GM12873 (cell line): ENCODE measurements around the gene ETV6.

Experiments
- TF ChIP-seq, protein P1 (sequence below): IDR thresholded peaks from 2 replicates; pipeline ENCODE4 v1.5.1; 2012; ENCODE audit warnings: low read depth, mild to moderate bottlenecking, moderate library complexity, low read length, control low read depth; ENCODE audit not compliant: insufficient read depth; ENCODE audit errors: missing control alignments

ETV6 gene

DNA sequence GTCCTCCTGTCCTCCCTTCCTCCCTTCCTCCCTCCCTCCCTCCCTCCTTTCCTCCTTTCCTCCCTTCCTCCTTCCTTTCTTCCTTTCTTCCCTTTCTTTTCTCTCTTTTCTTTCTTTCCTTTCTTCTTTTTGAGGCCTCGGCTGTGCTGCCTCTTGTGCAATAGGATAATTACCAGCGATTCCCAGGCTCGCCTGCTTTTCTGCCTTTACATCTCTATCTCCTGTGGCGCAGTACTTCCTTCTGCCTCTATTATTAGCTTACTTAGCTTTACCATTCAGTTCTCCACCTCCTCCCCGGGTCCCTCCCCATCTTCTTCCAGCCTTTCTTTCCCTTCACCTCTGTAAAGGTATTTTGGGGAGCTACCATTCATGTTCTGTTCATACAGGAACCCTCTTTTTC lies 19.9 kb downstream of the ETV6 start:
- TF ChIP-seq, protein P1, sequence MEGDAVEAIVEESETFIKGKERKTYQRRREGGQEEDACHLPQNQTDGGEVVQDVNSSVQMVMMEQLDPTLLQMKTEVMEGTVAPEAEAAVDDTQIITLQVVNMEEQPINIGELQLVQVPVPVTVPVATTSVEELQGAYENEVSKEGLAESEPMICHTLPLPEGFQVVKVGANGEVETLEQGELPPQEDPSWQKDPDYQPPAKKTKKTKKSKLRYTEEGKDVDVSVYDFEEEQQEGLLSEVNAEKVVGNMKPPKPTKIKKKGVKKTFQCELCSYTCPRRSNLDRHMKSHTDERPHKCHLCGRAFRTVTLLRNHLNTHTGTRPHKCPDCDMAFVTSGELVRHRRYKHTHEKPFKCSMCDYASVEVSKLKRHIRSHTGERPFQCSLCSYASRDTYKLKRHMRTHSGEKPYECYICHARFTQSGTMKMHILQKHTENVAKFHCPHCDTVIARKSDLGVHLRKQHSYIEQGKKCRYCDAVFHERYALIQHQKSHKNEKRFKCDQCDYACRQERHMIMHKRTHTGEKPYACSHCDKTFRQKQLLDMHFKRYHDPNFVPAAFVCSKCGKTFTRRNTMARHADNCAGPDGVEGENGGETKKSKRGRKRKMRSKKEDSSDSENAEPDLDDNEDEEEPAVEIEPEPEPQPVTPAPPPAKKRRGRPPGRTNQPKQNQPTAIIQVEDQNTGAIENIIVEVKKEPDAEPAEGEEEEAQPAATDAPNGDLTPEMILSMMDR = no peak

DNA sequence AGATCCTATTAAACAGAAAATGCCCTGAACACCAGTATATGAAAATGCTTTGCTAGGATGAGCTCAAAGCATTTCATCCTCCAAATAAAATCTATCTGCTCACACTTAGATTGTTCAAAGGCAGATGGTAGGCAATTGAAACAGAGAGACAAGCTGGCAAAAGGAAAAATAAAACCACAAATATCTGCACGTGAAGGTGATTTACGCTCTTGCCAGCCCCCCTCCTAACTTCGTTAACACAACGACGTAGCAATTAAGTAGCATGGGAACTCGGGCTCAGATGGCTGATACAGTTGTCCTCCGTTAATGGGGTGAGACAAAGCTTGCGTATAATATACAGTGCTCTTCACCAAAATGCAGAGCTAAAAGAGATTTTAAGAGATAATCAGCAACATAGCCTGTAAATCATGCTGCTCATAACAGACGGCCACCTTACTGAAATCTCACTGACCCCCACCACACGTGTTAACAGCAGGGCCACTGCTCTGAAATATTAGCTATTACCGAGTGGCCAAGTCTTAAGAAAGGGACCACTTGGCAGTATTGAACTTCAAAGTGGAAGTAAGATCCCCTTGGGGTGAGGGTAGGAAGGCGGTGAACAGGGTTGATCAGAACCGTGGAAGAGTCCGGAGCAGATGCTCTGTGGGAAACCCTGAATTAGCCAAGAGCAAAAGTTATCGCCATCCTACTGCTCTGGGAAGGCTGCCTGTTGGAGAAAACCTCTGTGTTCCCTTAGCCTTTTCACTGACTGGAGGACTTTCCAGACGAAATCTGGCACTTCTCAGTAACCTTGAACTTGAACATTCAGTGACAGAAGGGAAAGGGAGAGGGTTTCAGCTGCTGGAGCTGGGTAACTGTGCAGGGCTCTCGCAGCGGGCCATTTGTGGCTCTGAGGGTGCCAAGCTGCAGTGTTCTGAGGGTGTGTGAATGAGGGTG lies 23.1 kb downstream of the ETV6 start:
- TF ChIP-seq, protein P1 = no peak

DNA sequence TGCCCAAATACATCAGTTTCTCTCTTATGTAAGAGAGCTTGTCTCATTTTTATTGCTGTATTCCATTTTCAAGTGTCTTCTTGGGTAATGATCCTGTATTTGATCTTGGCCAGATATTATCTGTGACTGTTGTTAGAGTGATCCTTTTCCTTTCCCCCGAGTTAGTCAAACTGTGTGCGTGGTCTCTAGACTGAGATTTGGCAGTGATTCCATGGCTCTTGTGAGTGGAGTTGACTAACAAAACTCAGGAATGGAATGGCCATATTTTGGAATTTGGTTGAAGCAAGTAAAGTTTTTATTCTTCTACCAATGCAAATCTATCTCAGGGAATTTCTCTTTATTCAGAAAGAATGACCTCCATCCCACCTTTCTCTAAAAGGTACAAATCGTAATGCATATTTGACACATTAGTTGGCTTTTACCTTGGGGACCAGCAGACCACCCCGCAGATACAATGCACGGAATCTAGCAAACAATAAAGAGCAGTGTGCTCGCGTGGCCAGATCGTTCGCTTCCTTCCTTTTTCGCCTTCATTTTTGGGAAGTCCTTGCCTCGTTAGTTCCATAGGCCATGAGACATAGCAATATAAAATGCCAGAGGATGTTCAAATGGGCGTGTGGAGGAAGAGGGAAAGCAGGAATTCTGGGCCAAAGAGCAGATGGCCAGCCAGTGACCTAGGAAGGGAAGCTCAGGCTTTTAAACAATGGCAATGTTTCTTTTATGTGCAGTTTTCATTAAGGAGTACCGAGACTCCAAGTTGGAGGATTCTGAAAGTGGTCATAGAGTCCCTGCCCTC lies 24.4 kb downstream of the ETV6 start:
- TF ChIP-seq, protein P1 = no peak

DNA sequence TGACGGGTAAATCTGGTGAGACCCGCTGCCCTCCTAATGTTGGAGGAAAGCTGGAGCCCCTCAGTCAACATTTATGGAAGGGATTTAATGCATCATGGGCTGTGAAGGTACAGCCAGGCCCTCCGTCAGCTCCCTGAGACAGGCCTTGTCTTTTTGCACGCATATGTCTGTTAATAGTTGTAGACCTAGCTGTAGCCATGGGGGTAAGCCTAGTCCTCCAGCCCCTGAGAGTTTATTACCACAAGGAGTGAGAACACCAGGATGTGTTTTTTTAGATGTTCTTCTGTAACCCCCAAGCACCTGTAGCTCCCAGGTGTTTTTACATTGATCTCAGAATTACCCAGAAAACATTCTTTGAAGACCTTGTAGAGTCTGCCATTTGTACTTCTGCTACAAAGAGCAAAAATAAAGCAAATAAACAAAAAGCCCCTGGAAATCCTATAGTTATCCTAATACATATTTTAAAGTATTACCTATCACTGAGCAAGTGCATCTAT lies 25.5 kb downstream of the ETV6 start:
- TF ChIP-seq, protein P1 = no peak

DNA sequence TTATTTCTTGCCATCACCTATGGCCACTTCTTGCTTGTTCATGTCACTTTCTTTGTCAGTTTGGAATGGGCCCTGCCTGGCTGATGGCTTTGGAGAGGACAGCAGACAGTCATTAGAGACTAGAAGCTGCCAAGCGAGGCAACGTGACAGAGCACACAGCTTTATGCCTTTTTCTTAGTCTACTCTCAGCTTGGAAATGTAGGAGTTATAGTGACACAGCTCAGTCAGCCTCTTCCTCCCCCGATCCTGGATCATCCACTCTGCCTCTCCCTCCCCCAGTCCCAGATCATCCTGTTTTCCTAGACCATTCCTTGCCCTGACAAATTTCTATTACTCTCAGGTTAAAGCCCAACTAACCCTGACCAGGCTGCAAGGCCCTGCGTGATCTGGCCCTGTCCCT lies 26.6 kb downstream of the ETV6 start:
- TF ChIP-seq, protein P1 = no peak

DNA sequence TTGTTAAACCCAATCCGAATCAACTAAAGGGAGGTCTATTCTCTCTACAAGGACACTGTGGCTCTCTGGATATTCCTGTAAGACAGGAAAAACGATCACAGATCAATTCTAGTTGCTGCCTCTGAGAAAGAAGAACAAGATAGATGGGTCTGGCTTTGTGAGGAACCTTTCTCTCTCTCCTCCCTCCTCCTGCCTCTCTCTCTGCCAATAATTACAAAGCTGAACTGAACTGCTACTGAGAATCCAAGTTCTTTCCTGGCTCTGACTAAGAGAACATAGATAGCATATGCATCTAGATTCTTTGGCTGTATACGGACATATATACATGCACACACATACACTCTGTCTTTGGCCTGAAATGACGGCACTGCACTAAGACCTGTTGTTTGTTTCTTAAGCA lies 27.6 kb downstream of the ETV6 start:
- TF ChIP-seq, protein P1 = no peak

DNA sequence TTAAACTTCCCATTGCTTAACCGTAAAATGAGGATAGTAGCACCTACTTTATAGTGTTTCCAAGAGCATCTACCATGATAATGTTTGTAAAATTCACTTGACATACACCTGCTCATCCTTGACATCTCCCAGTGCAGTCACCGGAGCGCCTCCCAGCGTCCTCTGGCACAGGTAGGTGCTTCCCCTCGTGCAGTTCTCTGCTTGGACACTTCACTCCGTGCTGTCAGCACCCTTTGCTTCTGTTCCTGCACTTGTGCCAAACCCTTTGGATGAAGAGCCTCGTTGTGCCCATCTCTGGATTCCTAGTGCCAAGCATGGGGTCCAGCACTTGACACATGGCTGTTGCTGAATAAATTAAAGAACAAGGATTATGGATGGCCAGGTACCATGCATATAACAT lies 28.3 kb downstream of the ETV6 start:
- TF ChIP-seq, protein P1 = no peak
